IMR-90 (cell line): ENCODE results near the gene ABCC5.

Experiments used
- CTCF ChIP-seq: conservative IDR thresholded peaks from 2 replicates; pipeline ENCODE4 v1.5.1; 2012; ENCODE audit warnings: mild to moderate bottlenecking, low read depth, low read length, improper control_type of control experiment
- MAFK ChIP-seq: IDR thresholded peaks from 2 replicates; pipeline ENCODE4 v1.6.1; 2012; ENCODE audit warnings: low read depth, low read length, improper control_type of control experiment
- POLR2A ChIP-seq: IDR thresholded peaks from 2 replicates; pipeline ENCODE4 v1.6.1; 2012; ENCODE audit warnings: mild to moderate bottlenecking, low read depth, low read length
- RAD21 ChIP-seq: IDR thresholded peaks from 2 replicates; pipeline ENCODE4 v1.6.1; 2012; ENCODE audit warnings: low read length, improper control_type of control experiment

GRCh38 chr3:184042617-184043016 is 24.9 kb upstream of the ABCC5 start:
- no peak for TF ChIP-seq CTCF
- TF ChIP-seq MAFK, result no peak
- no peak for TF ChIP-seq POLR2A
- TF ChIP-seq RAD21, result no peak
